Chondrocyte (in vitro differentiated cells): ENCODE data around the gene REV1. TPM values are rescaled to one million over a fixed set of nuclear protein-coding genes. Genes with fewer than 3 reads are reported as not detected.

ENCODE experiments used
- DNase-seq: peaks from one replicate; pipeline ENCODE4 v3.0.0; 2021; ENCODE audit warnings: mixed read lengths, low spot score
- H3K27ac Mint-ChIP-seq: one replicate; pipeline ENCODE4 v1.8.0; 2021; ENCODE audit warnings: mild to moderate bottlenecking, moderate library complexity, mixed read lengths; ENCODE audit not compliant: unreplicated experiment
- H3K27me3 Mint-ChIP-seq: 2 replicates; pipeline ENCODE4 v1.8.0; 2021; ENCODE audit warnings: low read depth, mixed read lengths
- H3K36me3 Mint-ChIP-seq: 2 replicates; pipeline ENCODE4 v1.8.0; 2021; ENCODE audit warnings: low read depth, mixed read lengths
- H3K4me1 Mint-ChIP-seq: 2 replicates; pipeline ENCODE4 v1.8.0; 2021; ENCODE audit warnings: low read depth, mild to moderate bottlenecking, mixed read lengths
- H3K4me3 Mint-ChIP-seq: one replicate; pipeline ENCODE4 v1.8.0; 2021; ENCODE audit warnings: mild to moderate bottlenecking, moderate library complexity, mixed read lengths; ENCODE audit not compliant: unreplicated experiment
- H3K9me3 Mint-ChIP-seq: 2 replicates; pipeline ENCODE4 v1.8.0; 2021; ENCODE audit warnings: low read depth, mixed read lengths
- CTCF ChIP-seq: fragments of 200-600 bp; sonication (generic); IDR thresholded peaks from 2 replicates; pipeline ENCODE4 v1.5.0; 2021; ENCODE audit warnings: antibody characterized with exemption, mild to moderate bottlenecking, moderate library complexity
- total RNA-seq: library from RNA; stranded (reverse); gene quantifications from 3 replicates; pipeline ENCODE4 v1.2.1, GENCODE V29; 2021

Gene REV1
- total RNA-seq, 1 donor from 2014 or later, result 25.0 TPM

DNA sequence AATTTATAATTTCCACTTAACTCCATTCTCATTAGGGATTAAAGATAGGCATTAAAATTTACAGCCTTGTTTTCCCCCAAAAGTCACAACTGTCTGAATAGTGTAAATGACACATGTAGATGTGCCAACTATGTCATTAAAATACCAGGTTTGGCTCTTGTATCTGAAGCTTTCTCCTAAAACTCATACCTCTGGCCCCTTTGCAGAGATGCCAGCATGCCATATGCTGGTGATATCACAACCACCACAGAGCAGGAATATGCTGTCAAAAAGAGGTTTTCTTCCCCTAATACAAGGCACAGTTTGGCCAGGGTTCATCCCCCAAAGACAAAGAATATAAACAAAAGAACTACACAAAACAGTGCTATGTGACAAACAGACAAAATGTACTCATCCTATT, 65.4 kb downstream of the REV1 start:
- TF ChIP-seq CTCF, result no peak
- Mint-ChIP-seq H3K4me1 (peaks cover 41% of the 10 kb centered on the region), H3K27me3 (no peaks in the 10 kb centered on the region), H3K36me3 (peaks cover 7% of the 10 kb centered on the region), H3K9me3 (no peaks in the 10 kb centered on the region), H3K27ac (no peak overlapping the region), H3K4me3 (no peak overlapping the region)
- no peak for DNase-seq

DNA sequence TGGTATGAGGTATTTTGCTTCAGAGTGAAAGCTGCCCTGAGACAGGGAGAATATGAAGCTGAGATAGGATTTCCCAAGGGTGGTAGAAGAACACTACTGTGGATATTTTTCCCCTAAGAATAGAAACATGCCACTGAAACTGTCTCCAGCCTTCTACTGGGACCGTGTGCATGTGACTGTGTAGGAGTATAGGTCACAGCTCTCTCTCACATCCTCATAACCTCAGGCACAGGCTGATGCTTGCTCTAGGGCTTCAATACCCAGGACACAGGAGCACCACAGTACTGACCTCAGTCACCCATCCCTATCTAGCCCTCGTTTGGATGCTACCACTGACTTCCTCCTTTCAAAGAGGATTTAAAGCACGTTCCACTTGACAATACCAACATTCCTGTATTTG, 67.2 kb downstream of the REV1 start:
- peaks cover 7% of the 10 kb centered on the region for H3K36me3 Mint-ChIP-seq
- no peak for TF ChIP-seq CTCF
- H3K27me3 Mint-ChIP-seq, result no peaks in the 10 kb centered on the region

DNA sequence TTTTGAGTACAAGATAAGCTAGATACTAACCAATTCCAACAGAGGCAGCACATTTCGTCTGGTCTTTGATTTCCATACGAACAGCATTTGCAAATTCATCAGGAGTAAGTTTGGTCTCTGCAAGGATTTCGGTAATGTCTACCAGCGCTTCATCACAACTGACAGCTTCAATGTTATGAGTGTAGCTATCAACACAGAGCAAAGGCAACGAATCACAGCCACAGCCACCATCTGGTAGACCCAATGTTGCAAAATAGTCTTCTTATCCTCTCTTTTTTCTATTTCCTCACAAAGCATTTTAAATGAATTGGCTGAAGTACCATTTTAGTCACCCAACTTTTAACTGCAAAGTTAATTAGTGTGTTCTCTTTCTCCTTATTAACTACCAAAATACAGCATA, 68.3 kb downstream of the REV1 start:
- Mint-ChIP-seq H3K4me1 (peaks cover 43% of the 10 kb centered on the region), H3K27ac (peak overlapping the region; percentile 49), H3K4me3 (no peak overlapping the region), H3K9me3 (no peaks in the 10 kb centered on the region), H3K36me3 (peaks cover 11% of the 10 kb centered on the region), H3K27me3 (no peaks in the 10 kb centered on the region)
- no peak for DNase-seq
- no peak for TF ChIP-seq CTCF

More for the DNA sequence above, 67.2 kb downstream of the REV1 start:
- Mint-ChIP-seq H3K4me3 (no peak overlapping the region), H3K27ac (peak overlapping the region; percentile 54), H3K9me3 (no peaks in the 10 kb centered on the region), H3K4me1 (peaks cover 43% of the 10 kb centered on the region)
- DNase-seq, result no peak

DNA sequence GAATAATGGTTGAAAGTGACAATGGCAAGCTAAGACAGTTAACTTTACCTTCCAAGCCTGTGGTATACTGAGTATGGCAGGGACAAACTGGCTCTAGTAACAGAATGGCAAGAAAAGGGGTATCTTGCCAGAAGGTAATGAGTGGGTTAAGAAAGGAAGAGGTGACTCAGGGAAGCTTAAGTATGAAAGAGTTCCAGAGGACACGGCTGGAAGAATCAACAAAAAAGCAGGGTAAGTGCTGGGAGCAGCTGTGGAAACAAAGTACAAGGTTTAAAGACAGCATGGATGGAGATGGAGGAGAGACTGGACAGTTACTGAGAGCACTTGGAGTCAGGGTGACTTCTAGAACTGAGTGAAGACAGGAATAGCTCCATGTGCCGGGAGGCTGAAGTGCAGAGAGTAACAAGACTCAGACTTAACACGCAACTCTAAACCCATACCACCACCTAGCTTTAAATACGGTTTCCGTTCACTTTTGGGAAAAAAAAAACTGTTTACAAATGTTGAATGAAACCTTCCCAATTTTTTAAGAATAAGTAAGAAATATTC, 69.0 kb downstream of the REV1 start:
- peaks cover 43% of the 10 kb centered on the region for H3K4me1 Mint-ChIP-seq
- no peak for TF ChIP-seq CTCF
- peak overlapping the region; percentile 74 for H3K27ac Mint-ChIP-seq
- no peak for DNase-seq
- H3K27me3 Mint-ChIP-seq, result no peaks in the 10 kb centered on the region
- no peak overlapping the region for H3K4me3 Mint-ChIP-seq
- no peaks in the 10 kb centered on the region for H3K9me3 Mint-ChIP-seq
- peaks cover 11% of the 10 kb centered on the region for H3K36me3 Mint-ChIP-seq

GRCh38 chr2:99420031-99420430, 69.8 kb downstream of the REV1 start:
- Mint-ChIP-seq H3K9me3 (no peaks in the 10 kb centered on the region), H3K4me1 (peaks cover 39% of the 10 kb centered on the region), H3K27ac (peak overlapping the region; percentile 74), H3K4me3 (no peak overlapping the region), H3K27me3 (no peaks in the 10 kb centered on the region), H3K36me3 (peaks cover 14% of the 10 kb centered on the region)
- TF ChIP-seq CTCF, result no peak
- DNase-seq, result no peak
